ENCODE results near the gene OGN.

The OGN gene

GRCh38 chr9:92408747-92409478, 4.5 kb upstream of the OGN start:
- TF ChIP-seq POU2F2 (IDR thresholded peaks at IDR 0.05; ENCODE audit: low read depth, low read length) (no peak), POLR2AphosphoS5 (IDR thresholded peaks at IDR 0.05; ENCODE audit: low read depth, low read length) (no peak), SPI1 (IDR thresholded peaks at IDR 0.05; ENCODE audit: low read depth, low read length) (no peak), POLR2A (IDR thresholded peaks at IDR 0.05; ENCODE audit: low read depth, low read length) (no peak), TAF1 (IDR thresholded peaks at IDR 0.05; ENCODE audit: low read depth, low read length) (no peak), PAX5 (IDR thresholded peaks at IDR 0.05; ENCODE audit: insufficient read depth, low read length, severe bottlenecking) (no peak)
- FAIRE-seq (no peak), DNase-seq (ENCODE audit: insufficient read length, low spot score) (no peak)

GRCh38 chr9:92407818-92408217, 3.4 kb upstream of the OGN start:
- TF ChIP-seq PAX5 (IDR thresholded peaks at IDR 0.05; ENCODE audit: insufficient read depth, low read length, severe bottlenecking) (no peak), POU2F2 (IDR thresholded peaks at IDR 0.05; ENCODE audit: low read depth, low read length) (no peak), SPI1 (IDR thresholded peaks at IDR 0.05; ENCODE audit: low read depth, low read length) (no peak), POLR2A (IDR thresholded peaks at IDR 0.05; ENCODE audit: low read depth, low read length) (no peak), TAF1 (IDR thresholded peaks at IDR 0.05; ENCODE audit: low read depth, low read length) (no peak), POLR2AphosphoS5 (IDR thresholded peaks at IDR 0.05; ENCODE audit: low read depth, low read length) (no peak)
- FAIRE-seq (no peak), DNase-seq (ENCODE audit: insufficient read length, low spot score) (no peak)

GRCh38 chr9:92406477-92406876, 2.1 kb upstream of the OGN start:
- FAIRE-seq, result peak; percentile 88
- peak; percentile 82 for TF ChIP-seq SPI1 (IDR thresholded peaks at IDR 0.05; ENCODE audit: low read depth, low read length)
- TF ChIP-seq POU2F2 (IDR thresholded peaks at IDR 0.05; ENCODE audit: low read depth, low read length), result no peak
- no peak for TF ChIP-seq TAF1 (IDR thresholded peaks at IDR 0.05; ENCODE audit: low read depth, low read length)
- no peak for TF ChIP-seq PAX5 (IDR thresholded peaks at IDR 0.05; ENCODE audit: insufficient read depth, low read length, severe bottlenecking)
- TF ChIP-seq POLR2AphosphoS5 (IDR thresholded peaks at IDR 0.05; ENCODE audit: low read depth, low read length), result no peak
- TF ChIP-seq POLR2A (IDR thresholded peaks at IDR 0.05; ENCODE audit: low read depth, low read length), result no peak; the same call in 1 of the 2 replicates
- DNase-seq (ENCODE audit: insufficient read length, low spot score), result no peak

- FAIRE-seq, result peak; percentile 40
- TF ChIP-seq SPI1 (IDR thresholded peaks at IDR 0.05; ENCODE audit: low read depth, low read length) (no peak), PAX5 (IDR thresholded peaks at IDR 0.05; ENCODE audit: insufficient read depth, low read length, severe bottlenecking) (no peak), POU2F2 (IDR thresholded peaks at IDR 0.05; ENCODE audit: low read depth, low read length) (no peak), POLR2A (IDR thresholded peaks at IDR 0.05; ENCODE audit: low read depth, low read length) (no peak), POLR2AphosphoS5 (IDR thresholded peaks at IDR 0.05; ENCODE audit: low read depth, low read length) (no peak), TAF1 (IDR thresholded peaks at IDR 0.05; ENCODE audit: low read depth, low read length) (no peak)
- no peak for DNase-seq (ENCODE audit: insufficient read length, low spot score)
Measured at GRCh38 chr9:92405818-92406217, 1.4 kb upstream of the OGN start.

GRCh38 chr9:92402826-92403745, 1.3 kb downstream of the OGN start:
- TF ChIP-seq POLR2A (IDR thresholded peaks at IDR 0.05; ENCODE audit: low read depth, low read length) (no peak), POLR2AphosphoS5 (IDR thresholded peaks at IDR 0.05; ENCODE audit: low read depth, low read length) (no peak), SPI1 (IDR thresholded peaks at IDR 0.05; ENCODE audit: low read depth, low read length) (no peak), TAF1 (IDR thresholded peaks at IDR 0.05; ENCODE audit: low read depth, low read length) (no peak), PAX5 (IDR thresholded peaks at IDR 0.05; ENCODE audit: insufficient read depth, low read length, severe bottlenecking) (no peak), POU2F2 (IDR thresholded peaks at IDR 0.05; ENCODE audit: low read depth, low read length) (no peak)
- no peak for DNase-seq (ENCODE audit: insufficient read length, low spot score)
- no peak for FAIRE-seq

- FAIRE-seq (no peak), DNase-seq (ENCODE audit: insufficient read length, low spot score) (no peak)
- TF ChIP-seq POLR2A (IDR thresholded peaks at IDR 0.05; ENCODE audit: low read depth, low read length) (no peak), POU2F2 (IDR thresholded peaks at IDR 0.05; ENCODE audit: low read depth, low read length) (no peak), PAX5 (IDR thresholded peaks at IDR 0.05; ENCODE audit: insufficient read depth, low read length, severe bottlenecking) (no peak), POLR2AphosphoS5 (IDR thresholded peaks at IDR 0.05; ENCODE audit: low read depth, low read length) (no peak), TAF1 (IDR thresholded peaks at IDR 0.05; ENCODE audit: low read depth, low read length) (no peak), SPI1 (IDR thresholded peaks at IDR 0.05; ENCODE audit: low read depth, low read length) (no peak)
Measured at GRCh38 chr9:92402360-92402759, 2.0 kb downstream of the OGN start.

- no peak for DNase-seq (ENCODE audit: insufficient read length, low spot score)
- FAIRE-seq, result no peak
- no peak for TF ChIP-seq POU2F2 (IDR thresholded peaks at IDR 0.05; ENCODE audit: low read depth, low read length)
Measured at GRCh38 chr9:92397853-92398252, 6.5 kb downstream of the OGN start.

- DNase-seq (ENCODE audit: insufficient read length, low spot score) (no peak), FAIRE-seq (no peak)
- no peak for TF ChIP-seq PAX5 (IDR thresholded peaks at IDR 0.05; ENCODE audit: insufficient read depth, low read length, severe bottlenecking)
- TF ChIP-seq POLR2AphosphoS5 (IDR thresholded peaks at IDR 0.05; ENCODE audit: low read depth, low read length), result no peak
- TF ChIP-seq POU2F2 (IDR thresholded peaks at IDR 0.05; ENCODE audit: low read depth, low read length), result no peak
- TF ChIP-seq SPI1 (IDR thresholded peaks at IDR 0.05; ENCODE audit: low read depth, low read length), result no peak
- TF ChIP-seq POLR2A (IDR thresholded peaks at IDR 0.05; ENCODE audit: low read depth, low read length), result no peak
- TF ChIP-seq TAF1 (IDR thresholded peaks at IDR 0.05; ENCODE audit: low read depth, low read length), result no peak
Measured at GRCh38 chr9:92395617-92396016, 8.8 kb downstream of the OGN start.

- DNase-seq (ENCODE audit: insufficient read length, low spot score) (no peak), FAIRE-seq (no peak)
- TF ChIP-seq TAF1 (IDR thresholded peaks at IDR 0.05; ENCODE audit: low read depth, low read length) (no peak), PAX5 (IDR thresholded peaks at IDR 0.05; ENCODE audit: insufficient read depth, low read length, severe bottlenecking) (no peak), POU2F2 (IDR thresholded peaks at IDR 0.05; ENCODE audit: low read depth, low read length) (no peak), POLR2A (IDR thresholded peaks at IDR 0.05; ENCODE audit: low read depth, low read length) (no peak), SPI1 (IDR thresholded peaks at IDR 0.05; ENCODE audit: low read depth, low read length) (no peak), POLR2AphosphoS5 (IDR thresholded peaks at IDR 0.05; ENCODE audit: low read depth, low read length) (no peak)
Measured at GRCh38 chr9:92393686-92394085, 10.7 kb downstream of the OGN start.
